Measurements from ENCODE around the gene CD300A.

Gene CD300A

GRCh38 chr17:74441537-74441936, 24.9 kb upstream of the CD300A start:
- DNase-seq: no peak

GRCh38 chr17:74442291-74442669, 24.2 kb upstream of the CD300A start:
- DNase-seq: no peak

GRCh38 chr17:74442670-74443515, 23.5 kb upstream of the CD300A start:
- peak; percentile 89 for DNase-seq

- no peak for DNase-seq
These were observed 22.7 kb upstream of the CD300A start for GRCh38 chr17:74443516-74444296.

- DNase-seq: no peak
These were observed 22.0 kb upstream of the CD300A start for GRCh38 chr17:74444406-74444805.

GRCh38 chr17:74445158-74445557, 21.3 kb upstream of the CD300A start:
- DNase-seq: no peak

GRCh38 chr17:74446551-74447500, 19.6 kb upstream of the CD300A start:
- no peak for DNase-seq

- DNase-seq: no peak
These were observed 18.7 kb upstream of the CD300A start for GRCh38 chr17:74447628-74448159.

GRCh38 chr17:74448756-74449155, 17.7 kb upstream of the CD300A start:
- no peak for DNase-seq

GRCh38 chr17:74449306-74449705, 17.1 kb upstream of the CD300A start:
- no peak for DNase-seq

GRCh38 chr17:74449773-74450172, 16.7 kb upstream of the CD300A start:
- no peak for DNase-seq

- no peak for DNase-seq
These were observed 16.2 kb upstream of the CD300A start for GRCh38 chr17:74450231-74450630.

- no peak for DNase-seq
These were observed 15.5 kb upstream of the CD300A start for GRCh38 chr17:74450925-74451403.

GRCh38 chr17:74451557-74451956, 14.9 kb upstream of the CD300A start:
- DNase-seq: no peak

- DNase-seq: peak; percentile 82
These were observed 14.2 kb upstream of the CD300A start for GRCh38 chr17:74452033-74452840.

- DNase-seq: peak; percentile 28
These were observed 13.4 kb upstream of the CD300A start for GRCh38 chr17:74452841-74453661.

GRCh38 chr17:74453665-74454196, 12.7 kb upstream of the CD300A start:
- DNase-seq: peak; percentile 81

GRCh38 chr17:74454197-74455024, 12.0 kb upstream of the CD300A start:
- DNase-seq: no peak

GRCh38 chr17:74455025-74455545, 11.3 kb upstream of the CD300A start:
- DNase-seq: no peak
